HG03175 (cell line): ENCODE measurements around the gene EPHB2.

Source experiments
- ATAC-seq: cut with Tn5 transposase; IDR thresholded peaks from one replicate; pipeline ENCODE4 v1.9.1; 2021; ENCODE audit warnings: mild to moderate bottlenecking, moderate library complexity; ENCODE audit not compliant: unreplicated experiment

The EPHB2 gene

DNA sequence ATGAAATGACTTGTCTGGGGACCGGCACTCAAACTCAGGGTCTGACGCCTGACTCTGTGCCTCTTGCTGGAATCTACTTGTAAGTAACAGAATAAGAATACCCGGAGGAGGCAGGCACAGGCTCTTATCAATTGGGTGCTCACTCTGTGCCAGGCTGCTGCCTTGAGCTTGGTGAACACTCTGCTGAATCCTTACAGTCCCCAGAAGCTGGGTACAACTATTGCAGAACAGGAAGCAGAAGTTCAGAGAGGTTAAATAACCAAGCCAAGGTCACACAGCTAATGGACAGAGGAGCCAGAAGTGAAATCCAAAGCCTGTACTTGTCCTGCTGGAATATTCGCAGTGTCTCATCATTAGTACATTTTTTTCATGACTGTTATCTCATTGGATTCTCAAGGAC lies 86.0 kb downstream of the EPHB2 start:
- no peak for ATAC-seq

GRCh38 chr1:22798083-22798482 lies 87.4 kb downstream of the EPHB2 start:
- no peak for ATAC-seq

GRCh38 chr1:22799971-22800370 lies 89.3 kb downstream of the EPHB2 start:
- no peak for ATAC-seq

DNA sequence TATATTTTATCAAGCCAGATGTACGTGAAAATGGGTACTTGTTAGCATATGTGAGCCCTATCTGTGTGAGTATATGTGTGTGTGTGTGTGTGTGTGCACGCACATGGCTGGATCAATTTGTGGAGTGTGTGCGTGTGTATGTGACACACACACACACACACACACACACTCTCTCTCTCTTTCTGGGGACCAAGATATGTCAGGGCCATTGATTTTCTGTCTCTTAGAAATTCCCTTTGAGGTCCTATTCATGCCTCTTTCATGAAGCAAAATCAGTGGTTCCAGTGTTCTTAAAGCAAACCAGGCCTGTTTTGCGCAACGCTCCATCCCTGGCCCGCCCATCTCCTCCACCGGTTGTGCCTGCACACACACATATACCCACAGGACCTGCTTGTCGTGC lies 90.0 kb downstream of the EPHB2 start:
- no peak for ATAC-seq

- ATAC-seq = no peak
Observed at GRCh38 chr1:22801347-22801746, 90.7 kb downstream of the EPHB2 start.

- no peak for ATAC-seq
Observed at GRCh38 chr1:22801761-22802160, 91.1 kb downstream of the EPHB2 start.

GRCh38 chr1:22803833-22804232 lies 93.2 kb downstream of the EPHB2 start:
- ATAC-seq = no peak

GRCh38 chr1:22804406-22804805 lies 93.8 kb downstream of the EPHB2 start:
- no peak for ATAC-seq

GRCh38 chr1:22804969-22805671 lies 94.5 kb downstream of the EPHB2 start:
- ATAC-seq = no peak

GRCh38 chr1:22805672-22806038 lies 95.0 kb downstream of the EPHB2 start:
- ATAC-seq = no peak

- no peak for ATAC-seq
Observed at GRCh38 chr1:22806584-22806983, 95.9 kb downstream of the EPHB2 start.

DNA sequence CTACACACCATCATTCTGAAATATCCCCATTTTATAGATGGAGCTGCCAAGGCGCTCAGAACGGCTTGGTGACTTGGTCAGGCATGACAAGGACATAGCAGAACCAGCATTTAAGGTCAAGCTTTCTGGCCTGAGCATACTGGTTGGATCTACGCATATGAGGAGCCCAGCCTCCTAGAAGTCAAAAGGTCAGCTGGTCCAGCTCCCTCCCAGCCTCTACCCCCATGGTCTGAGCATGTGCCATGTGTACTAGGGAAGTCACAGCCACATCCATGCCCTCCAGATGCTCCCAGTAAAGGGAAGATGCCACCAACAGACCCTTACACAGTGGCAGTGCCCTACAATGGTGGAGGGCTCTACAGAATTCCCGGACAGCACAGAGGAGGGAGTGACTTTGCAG lies 96.7 kb downstream of the EPHB2 start:
- ATAC-seq = no peak

DNA sequence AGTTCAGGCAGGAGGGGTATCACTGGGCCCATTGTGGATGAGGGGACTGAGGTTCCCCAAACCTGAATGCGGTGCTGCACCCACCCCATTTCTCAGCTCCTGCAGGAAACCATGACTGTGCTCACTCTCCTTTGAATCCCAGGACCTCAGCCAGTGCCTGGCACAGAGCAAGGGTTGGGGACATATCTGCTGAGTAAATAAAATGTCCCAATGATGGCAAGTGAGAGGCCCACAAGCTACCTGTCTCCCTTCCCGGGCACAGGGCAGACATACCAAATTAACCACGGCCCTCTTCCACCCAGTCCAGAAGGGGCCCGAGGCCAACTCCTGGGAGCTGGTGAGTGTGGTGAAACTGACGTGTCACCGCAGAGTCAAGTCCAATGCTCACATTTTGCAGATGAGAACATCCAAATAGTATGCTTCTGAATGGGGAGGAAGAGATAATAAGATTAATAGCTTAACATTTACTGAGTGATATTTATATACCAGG lies 97.6 kb downstream of the EPHB2 start:
- no peak for ATAC-seq

DNA sequence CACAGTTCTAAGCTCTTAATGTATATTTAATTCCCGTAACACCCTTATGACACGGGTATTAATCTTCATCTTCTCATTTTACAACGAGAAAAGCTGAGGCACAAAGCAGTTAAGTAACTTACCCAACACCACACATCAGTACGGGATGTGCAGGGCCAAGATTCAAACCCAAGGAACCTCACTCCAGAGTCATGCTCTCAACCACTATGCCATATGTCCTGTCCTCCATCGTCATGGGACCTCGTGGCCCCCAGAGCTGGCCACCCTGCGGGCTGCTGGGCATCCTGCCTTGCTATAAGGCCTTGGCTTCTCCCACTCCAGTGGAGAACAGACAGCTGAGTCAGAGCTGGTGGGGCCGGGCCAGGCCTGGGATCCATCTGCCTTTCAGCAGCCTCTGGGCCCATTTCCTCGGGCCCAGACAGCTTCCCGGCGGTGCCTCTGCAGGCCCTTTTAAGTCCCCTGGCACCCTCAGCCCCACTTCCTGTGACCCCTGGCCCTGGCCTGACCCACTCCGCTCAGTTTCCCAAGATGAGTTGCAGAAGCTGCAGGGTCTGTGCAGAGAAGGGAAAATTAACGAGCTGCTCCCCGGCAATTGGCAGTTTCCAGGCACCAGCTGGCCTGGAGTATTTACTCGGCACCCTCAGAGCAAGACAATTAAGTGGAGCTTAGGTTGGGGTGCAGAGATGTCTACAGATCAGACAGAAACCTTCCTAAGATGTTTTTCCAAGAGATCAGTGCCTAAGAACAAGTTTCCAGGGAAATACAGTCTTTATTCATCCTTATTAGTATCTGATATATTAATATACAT lies 98.2 kb downstream of the EPHB2 start:
- ATAC-seq = no peak

- ATAC-seq = no peak
Observed at GRCh38 chr1:22809783-22810182, 99.1 kb downstream of the EPHB2 start.

DNA sequence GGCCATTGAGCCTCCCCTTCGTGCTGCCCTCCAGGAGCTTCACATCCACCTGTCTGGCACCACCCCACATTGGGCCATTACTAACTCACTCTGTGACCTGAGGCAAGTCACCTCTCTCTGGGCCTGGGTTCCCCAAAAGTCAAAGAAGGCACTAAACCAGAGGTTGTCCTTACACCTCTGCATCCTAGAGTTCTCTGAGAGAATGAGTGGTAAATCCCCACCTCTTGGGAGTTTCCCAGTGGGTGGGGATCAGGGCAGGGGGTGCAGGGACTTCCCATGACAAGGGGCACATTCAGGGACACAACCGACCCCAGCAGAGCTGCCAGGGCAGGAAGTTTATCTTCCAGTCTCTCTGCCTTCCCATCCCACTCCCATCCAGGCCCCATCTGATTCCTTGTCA lies 99.7 kb downstream of the EPHB2 start:
- no peak for ATAC-seq

- ATAC-seq = no peak
Observed at GRCh38 chr1:22812092-22812880, 101.6 kb downstream of the EPHB2 start.

- no peak for ATAC-seq
Observed at GRCh38 chr1:22812993-22813790, 102.6 kb downstream of the EPHB2 start.

DNA sequence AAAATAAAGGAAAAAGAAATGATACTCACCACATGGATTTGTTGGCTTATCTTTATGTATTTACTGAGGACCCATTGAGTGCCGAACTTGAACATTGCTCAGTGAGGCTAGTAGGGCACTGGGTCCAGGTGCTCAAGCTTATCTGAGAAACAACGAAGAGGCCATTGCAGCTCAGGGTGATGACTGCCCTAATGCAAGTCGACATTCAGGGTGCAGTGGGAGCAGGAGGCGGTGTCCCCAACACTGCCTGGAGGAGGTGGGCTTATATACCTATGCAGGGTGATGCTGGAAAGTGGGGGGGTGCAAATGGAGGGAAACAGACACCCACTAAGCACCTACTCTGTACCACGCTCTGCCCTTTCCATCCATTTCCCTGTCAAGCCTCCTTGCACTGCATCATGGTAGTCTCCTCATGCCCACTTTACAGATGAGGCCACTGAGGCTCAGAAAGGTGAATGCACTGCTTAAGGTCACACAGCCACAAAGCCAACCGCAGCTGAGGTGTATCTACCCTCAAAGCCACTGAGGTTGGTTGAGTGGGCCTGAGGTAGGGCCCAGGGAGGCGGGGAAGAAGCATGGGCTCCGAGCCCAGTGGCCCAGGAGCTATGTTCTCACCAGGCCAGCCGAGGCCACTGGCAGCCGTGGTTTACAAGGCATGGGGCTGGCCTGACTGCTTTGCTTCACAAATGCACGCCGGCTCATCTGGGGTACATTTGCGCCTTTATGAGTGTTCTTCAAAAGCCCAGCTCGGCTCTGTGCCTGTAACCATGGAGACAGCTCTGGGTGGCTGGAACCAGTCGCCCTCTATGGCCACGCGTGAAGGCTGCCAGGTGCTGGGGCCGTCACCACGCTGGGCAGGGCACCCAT lies 103.8 kb downstream of the EPHB2 start:
- no peak for ATAC-seq

DNA sequence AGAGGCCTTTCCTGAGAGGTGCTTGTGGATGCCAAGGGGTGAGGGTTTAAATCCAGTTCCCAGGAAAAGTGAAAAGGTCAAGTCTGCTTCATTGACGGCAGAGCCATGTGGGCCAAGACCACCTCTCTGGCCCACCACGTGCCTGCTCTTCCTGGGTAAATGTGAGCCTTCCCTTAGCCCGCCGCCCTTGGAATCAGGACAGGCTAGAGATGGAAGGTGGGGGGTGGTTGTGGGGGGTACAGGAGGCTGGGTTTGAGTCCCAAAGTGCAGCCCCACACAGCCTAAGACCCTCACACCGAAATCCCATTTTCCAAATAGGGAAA lies 104.4 kb downstream of the EPHB2 start:
- ATAC-seq = no peak
